ENCODE data around the gene OR9A2. TPM values are rescaled to one million over a fixed set of nuclear protein-coding genes. Genes with fewer than 3 reads are reported as not detected.

OR9A2 gene
- total and polyA plus RNA-seq, 10 of the 15 experiments (the other 5 are each of a cell fraction or from before 2014, with no cell fraction given), result not detected

GRCh38 chr7:142998966-142999365 lies 28.0 kb downstream of the OR9A2 start (continued):
- no peak for TF ChIP-seq BCLAF1 (IDR thresholded peaks at IDR 0.05)
- TF ChIP-seq MEF2A (IDR thresholded peaks at IDR 0.05; ENCODE audit: insufficient read depth, low read depth, low read length), result no peak
- no peak for TF ChIP-seq BMI1 (IDR thresholded peaks at IDR 0.05; ENCODE audit: borderline replicate concordance)
- TF ChIP-seq SMAD5 (IDR thresholded peaks at IDR 0.05; ENCODE audit: low read depth), result no peak

GRCh38 chr7:142997456-142997989 lies 29.4 kb downstream of the OR9A2 start:
- Histone ChIP-seq H3K27me3 (replicated peaks in 1 of 2; ENCODE audit: control insufficient read depth in 2 of 2, insufficient read depth in 2 of 2, low read length in 1 of 2) (no peaks in the 10 kb centered on the region), H3K4me2 (ENCODE audit: control insufficient read depth, insufficient read depth) (no peak overlapping the region), H3K9me3 (replicated peaks; ENCODE audit: control insufficient read depth, insufficient read depth, low read length) (no peaks in the 10 kb centered on the region; the same call in 2 of the 3 replicates), H2AFZ (ENCODE audit: control insufficient read depth, low read depth, low read length) (no peak overlapping the region), H3K4me3 (no peak overlapping the region), H3K79me2 (ENCODE audit: control insufficient read depth, insufficient read depth, low read length) (no peaks in the 10 kb centered on the region), H4K20me1 (ENCODE audit: control insufficient read depth, insufficient read depth) (no peaks in the 10 kb centered on the region), H3K27ac (ENCODE audit: control insufficient read depth, insufficient read depth) (no peak overlapping the region), H3K4me1 (ENCODE audit: control insufficient read depth, insufficient read depth, low read length) (no peaks in the 10 kb centered on the region), H3K36me3 (ENCODE audit: control insufficient read depth in 2 of 2, insufficient read depth in 2 of 2, low read length in 1 of 2) (no peaks in the 10 kb centered on the region), H3K9ac (ENCODE audit: control insufficient read depth, insufficient read depth, low read length) (no peak overlapping the region)
- ChIA-PET POLR2A (no interaction called here), CTCF (interaction anchor here (1.2 to 13.4 kb wide), 3 partner anchors 9 to 118 kb away, joined by 3 to 123 read pairs (median 19); no protein-coding TSS in a partner anchor), RAD21 (ENCODE audit: unreplicated experiment) (no interaction called here), SMC1A (ENCODE audit: uncharacterized antibody, unreplicated experiment) (interaction anchor here (1.0 to 1.8 kb wide), 2 partner anchors 10 to 217 kb away, joined by 4 read pairs; no protein-coding TSS in a partner anchor)
- TF ChIP-seq NFIC (IDR thresholded peaks at IDR 0.05; ENCODE audit: low read depth, low read length) (no peak), ZBTB33 (IDR thresholded peaks at IDR 0.05) (no peak), IKZF1 (conservative IDR thresholded peaks at IDR 0.05) (no peak)
- BruUV-seq (replicated peaks), result no TSS peak
- in situ Hi-C loops (cut with MboI) (no loop called here), intact Hi-C loops (cut with micrococcal nuclease; ENCODE audit: unreplicated experiment) (no loop called here)
- 13% methylated on average over 4 of the region's 4 CpGs for WGBS (ENCODE audit: insufficient coverage, insufficient replicate concordance, low lambda C conversion rate, missing lambda C conversion rate)
- no peak for DNase-seq (ENCODE audit: low read depth, low spot score)
- no peak for FAIRE-seq
- ATAC-seq, result no peak
